Upper lobe of left lung (tissue), 4 donors: ENCODE data around the gene RBBP9.

ENCODE experiments used
- POLR2A ChIP-seq, 4 donors: fragments of 450-650 bp; IDR thresholded peaks; one replicate each; pipeline ENCODE4 v1.5.1; 2016 to 2017; ENCODE audit warnings: antibody characterized with exemption in 4 of 4, mild to moderate bottlenecking in 2 of 4
- TF ChIP-seq, protein P1 (sequence below), 6 experiments: fragments of 450-650 bp in 4 of 6; fragments of 200-600 bp in 2 of 6; sonication (generic) in 2 of 6; IDR thresholded peaks; one replicate each; pipeline ENCODE4 v1.5.1; 2016 to 2019; ENCODE audit warnings: antibody characterized with exemption in 6 of 6

DNA sequence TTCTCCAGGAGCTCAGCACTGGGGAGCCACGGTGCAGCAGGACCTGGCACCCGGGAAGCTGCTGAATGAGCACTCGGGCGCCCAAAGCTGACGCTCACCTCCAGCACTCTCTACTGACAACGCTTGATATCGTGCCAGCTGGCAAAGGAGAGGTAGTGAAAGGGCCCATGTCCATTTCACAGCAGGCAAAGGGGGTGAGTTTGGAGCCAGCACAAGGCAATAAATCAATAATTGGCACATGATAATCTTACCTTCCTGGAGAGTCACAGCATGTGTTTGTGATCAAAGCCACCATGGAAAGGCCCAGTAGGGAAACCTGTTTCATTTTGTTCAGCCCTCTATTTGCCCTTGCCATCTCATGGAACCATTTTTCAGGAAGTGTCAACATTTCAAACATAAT is 46.9 kb upstream of the RBBP9 start:
- no peak for TF ChIP-seq POLR2A (IDR thresholded peaks at IDR 0.05)
- TF ChIP-seq, protein P1, sequence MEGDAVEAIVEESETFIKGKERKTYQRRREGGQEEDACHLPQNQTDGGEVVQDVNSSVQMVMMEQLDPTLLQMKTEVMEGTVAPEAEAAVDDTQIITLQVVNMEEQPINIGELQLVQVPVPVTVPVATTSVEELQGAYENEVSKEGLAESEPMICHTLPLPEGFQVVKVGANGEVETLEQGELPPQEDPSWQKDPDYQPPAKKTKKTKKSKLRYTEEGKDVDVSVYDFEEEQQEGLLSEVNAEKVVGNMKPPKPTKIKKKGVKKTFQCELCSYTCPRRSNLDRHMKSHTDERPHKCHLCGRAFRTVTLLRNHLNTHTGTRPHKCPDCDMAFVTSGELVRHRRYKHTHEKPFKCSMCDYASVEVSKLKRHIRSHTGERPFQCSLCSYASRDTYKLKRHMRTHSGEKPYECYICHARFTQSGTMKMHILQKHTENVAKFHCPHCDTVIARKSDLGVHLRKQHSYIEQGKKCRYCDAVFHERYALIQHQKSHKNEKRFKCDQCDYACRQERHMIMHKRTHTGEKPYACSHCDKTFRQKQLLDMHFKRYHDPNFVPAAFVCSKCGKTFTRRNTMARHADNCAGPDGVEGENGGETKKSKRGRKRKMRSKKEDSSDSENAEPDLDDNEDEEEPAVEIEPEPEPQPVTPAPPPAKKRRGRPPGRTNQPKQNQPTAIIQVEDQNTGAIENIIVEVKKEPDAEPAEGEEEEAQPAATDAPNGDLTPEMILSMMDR (IDR thresholded peaks at IDR 0.05): no peak
